ENCODE data around the gene DHRS13.

DNA sequence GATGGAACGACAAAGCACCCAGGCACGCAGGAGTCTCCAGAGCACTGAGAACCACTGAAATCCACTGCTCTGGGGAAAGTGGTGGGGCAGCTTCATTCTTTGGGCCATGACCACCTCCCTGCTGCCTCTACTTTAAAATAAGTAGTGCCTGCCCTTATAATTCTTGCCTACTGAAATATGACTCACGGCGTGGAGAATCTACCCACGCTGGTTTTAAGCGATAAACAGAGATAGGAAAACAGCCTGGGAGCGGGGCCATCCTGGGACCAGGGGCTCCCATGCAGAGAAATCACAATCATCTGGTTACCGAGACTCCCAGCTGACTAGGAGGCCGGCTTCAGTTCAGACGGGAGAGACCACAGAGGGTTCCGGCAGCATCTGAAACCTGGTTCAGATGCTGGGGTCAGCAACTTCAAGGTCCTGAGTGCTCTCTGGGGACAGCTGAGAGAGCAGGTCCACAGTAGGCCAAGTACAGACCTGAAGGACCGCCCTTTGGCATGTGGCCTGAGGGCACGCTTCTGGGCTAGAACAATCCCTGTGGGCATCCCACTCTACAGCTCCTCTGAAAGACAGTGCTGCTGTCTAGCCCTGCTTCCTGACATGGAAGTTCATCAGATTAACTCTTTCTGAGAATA lies 8.6 kb upstream of the DHRS13 start:
- TF ChIP-seq, protein P1, sequence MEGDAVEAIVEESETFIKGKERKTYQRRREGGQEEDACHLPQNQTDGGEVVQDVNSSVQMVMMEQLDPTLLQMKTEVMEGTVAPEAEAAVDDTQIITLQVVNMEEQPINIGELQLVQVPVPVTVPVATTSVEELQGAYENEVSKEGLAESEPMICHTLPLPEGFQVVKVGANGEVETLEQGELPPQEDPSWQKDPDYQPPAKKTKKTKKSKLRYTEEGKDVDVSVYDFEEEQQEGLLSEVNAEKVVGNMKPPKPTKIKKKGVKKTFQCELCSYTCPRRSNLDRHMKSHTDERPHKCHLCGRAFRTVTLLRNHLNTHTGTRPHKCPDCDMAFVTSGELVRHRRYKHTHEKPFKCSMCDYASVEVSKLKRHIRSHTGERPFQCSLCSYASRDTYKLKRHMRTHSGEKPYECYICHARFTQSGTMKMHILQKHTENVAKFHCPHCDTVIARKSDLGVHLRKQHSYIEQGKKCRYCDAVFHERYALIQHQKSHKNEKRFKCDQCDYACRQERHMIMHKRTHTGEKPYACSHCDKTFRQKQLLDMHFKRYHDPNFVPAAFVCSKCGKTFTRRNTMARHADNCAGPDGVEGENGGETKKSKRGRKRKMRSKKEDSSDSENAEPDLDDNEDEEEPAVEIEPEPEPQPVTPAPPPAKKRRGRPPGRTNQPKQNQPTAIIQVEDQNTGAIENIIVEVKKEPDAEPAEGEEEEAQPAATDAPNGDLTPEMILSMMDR (conservative IDR thresholded peaks at IDR 0.05), result no peak
- TF ChIP-seq ZFX (IDR thresholded peaks at IDR 0.05), result no peak

Measured in C4-2B (cell line).